Hepatocyte (in vitro differentiated cells): ENCODE results near the gene UBQLN4. TPM values are rescaled to one million over a fixed set of nuclear protein-coding genes. Genes with fewer than 3 reads are reported as not detected.

ENCODE experiments used
- DNase-seq: peaks from one replicate; pipeline ENCODE4 v3.0.0-alpha.2; 2016; ENCODE audit warnings: low spot score
- H2AFZ ChIP-seq: fragments of 200-600 bp; sonication (generic); 2 replicates; pipeline ENCODE4 v1.6.0; 2016; ENCODE audit warnings: antibody characterized with exemption, mild to moderate bottlenecking
- H3K27ac ChIP-seq: fragments of 200-600 bp; sonication (generic); 2 replicates; pipeline ENCODE4 v1.5.1; 2016; ENCODE audit warnings: mild to moderate bottlenecking
- H3K27me3 ChIP-seq: fragments of 200-600 bp; sonication (generic); 2 replicates; pipeline ENCODE4 v1.6.1; 2016
- H3K36me3 ChIP-seq: fragments of 200-600 bp; sonication (generic); replicated peaks from 2 replicates; pipeline ENCODE4 v1.5.1; 2016; ENCODE audit warnings: low read depth; ENCODE audit not compliant: insufficient read depth
- H3K4me1 ChIP-seq: fragments of 200-600 bp; sonication (generic); 2 replicates; pipeline ENCODE4 v1.5.1; 2016; ENCODE audit warnings: mild to moderate bottlenecking, moderate library complexity; ENCODE audit not compliant: insufficient read depth
- H3K4me2 ChIP-seq: fragments of 200-600 bp; sonication (generic); 2 replicates; pipeline ENCODE4 v1.6.0; 2016
- H3K4me3 ChIP-seq: fragments of 200-600 bp; sonication (generic); 2 replicates; pipeline ENCODE4 v1.5.1; 2016; ENCODE audit warnings: mild to moderate bottlenecking
- H3K79me2 ChIP-seq: fragments of 200-600 bp; sonication (generic); 2 replicates; pipeline ENCODE4 v1.6.0; 2017; ENCODE audit warnings: mild to moderate bottlenecking
- H3K9me2 ChIP-seq: fragments of 200-600 bp; sonication (generic); replicated peaks from 2 replicates; pipeline ENCODE4 v1.6.0; 2017; ENCODE audit warnings: mild to moderate bottlenecking; ENCODE audit not compliant: insufficient read depth
- H3K9me3 ChIP-seq: fragments of 200-600 bp; sonication (generic); 2 replicates; pipeline ENCODE4 v1.5.1; 2016; ENCODE audit warnings: low read depth, mild to moderate bottlenecking
- H4K20me1 ChIP-seq: fragments of 200-600 bp; sonication (generic); 2 replicates; pipeline ENCODE4 v1.6.0; 2016; ENCODE audit warnings: mild to moderate bottlenecking; ENCODE audit not compliant: insufficient read depth, poor library complexity, severe bottlenecking
- CTCF ChIP-seq: fragments of 200-600 bp; sonication (generic); IDR thresholded peaks from 2 replicates; pipeline ENCODE4 v1.5.1; 2016; ENCODE audit warnings: antibody characterized with exemption, mild to moderate bottlenecking; ENCODE audit not compliant: poor library complexity
- EZH2 ChIP-seq: fragments of 200-600 bp; sonication (generic); IDR thresholded peaks from 2 replicates; pipeline ENCODE4 v1.6.1; 2016; ENCODE audit warnings: antibody characterized with exemption, mild to moderate bottlenecking, borderline replicate concordance
- EZH2phosphoT487 ChIP-seq: fragments of 200-600 bp; sonication (generic); IDR thresholded peaks from one replicate; pipeline ENCODE4 v1.6.1; 2018; ENCODE audit warnings: antibody characterized with exemption, mild to moderate bottlenecking, low read depth, moderate library complexity; ENCODE audit not compliant: unreplicated experiment, severe bottlenecking
- WGBS: methylation state at CpG from one replicate; pipeline ENCODE4 v1.1.6; 2016; ENCODE audit warnings: low lambda C conversion rate; ENCODE audit errors: missing lambda C conversion rate; 5-methylcytosine and 5-hydroxymethylcytosine counted together
- polyA plus RNA-seq: library from polyadenylated mRNA; unstranded; fragments of >200 nt; fragmentation: Nextera tagmentation; extraction: Ambion mirVana; gene quantifications from 2 replicates; pipeline ENCODE4 v1.2.1, GENCODE V29; 2016
- total RNA-seq: library from RNA; depleted of rRNA; stranded (reverse); fragments of >200 nt; gene quantifications from 2 replicates; pipeline ENCODE4 v1.2.3, GENCODE V29; 2014

UBQLN4 gene
- total and polyA plus RNA-seq, 2 experiments from 2014 or later, result 29.5 to 35.3 TPM

- Histone ChIP-seq H3K4me3 (no peak overlapping the region), H3K27ac (peak overlapping the region; percentile 84), H3K9me2 (no peaks in the 10 kb centered on the region), H3K4me2 (no peak overlapping the region), H3K4me1 (peaks cover 16% of the 10 kb centered on the region), H3K79me2 (peaks cover 82% of the 10 kb centered on the region), H3K36me3 (no peaks in the 10 kb centered on the region), H3K27me3 (no peaks in the 10 kb centered on the region), H4K20me1 (no peaks in the 10 kb centered on the region), H3K9me3 (no peaks in the 10 kb centered on the region), H2AFZ (no peak overlapping the region)
- 53% methylated on average over 14 of the region's 14 CpGs for WGBS
- peak; percentile 92 for DNase-seq
- TF ChIP-seq CTCF (peak; percentile 90), EZH2 (no peak)
Measured at GRCh38 chr1:156096640-156097391, 43.2 kb upstream of the UBQLN4 start.

GRCh38 chr1:156095906-156096508 is 42.4 kb upstream of the UBQLN4 start:
- Histone ChIP-seq H4K20me1 (no peaks in the 10 kb centered on the region), H3K79me2 (peaks cover 87% of the 10 kb centered on the region)

GRCh38 chr1:156091610-156092009 is 38.0 kb upstream of the UBQLN4 start:
- H3K27ac ChIP-seq, result no peak overlapping the region
- no peaks in the 10 kb centered on the region for H3K9me3 ChIP-seq
- 87% methylated on average over 2 of the region's 2 CpGs for WGBS
- H3K4me1 ChIP-seq, result peaks cover 10% of the 10 kb centered on the region
- H3K79me2 ChIP-seq, result peaks cover 89% of the 10 kb centered on the region
- no peak for DNase-seq
- H3K4me2 ChIP-seq, result no peak overlapping the region
- no peak overlapping the region for H2AFZ ChIP-seq
- H3K27me3 ChIP-seq, result no peaks in the 10 kb centered on the region
- no peaks in the 10 kb centered on the region for H3K36me3 ChIP-seq
- TF ChIP-seq CTCF (no peak), EZH2 (no peak), EZH2phosphoT487 (no peak)
- H3K4me3 ChIP-seq, result no peak overlapping the region
- H4K20me1 ChIP-seq, result no peaks in the 10 kb centered on the region
- no peaks in the 10 kb centered on the region for H3K9me2 ChIP-seq

More at GRCh38 chr1:156095906-156096508, 42.4 kb upstream of the UBQLN4 start:
- WGBS, result 94% methylated on average over 3 of the region's 3 CpGs
- peaks cover 15% of the 10 kb centered on the region for H3K4me1 ChIP-seq
- H3K9me3 ChIP-seq, result no peaks in the 10 kb centered on the region
- no peak overlapping the region for H3K4me2 ChIP-seq
- no peaks in the 10 kb centered on the region for H3K36me3 ChIP-seq
- H3K9me2 ChIP-seq, result no peaks in the 10 kb centered on the region
- peak overlapping the region; percentile 84 for H3K27ac ChIP-seq
- TF ChIP-seq EZH2phosphoT487 (no peak), EZH2 (no peak), CTCF (no peak)
- no peak overlapping the region for H3K4me3 ChIP-seq
- no peaks in the 10 kb centered on the region for H3K27me3 ChIP-seq
- no peak for DNase-seq
- no peak overlapping the region for H2AFZ ChIP-seq
